HEK293T (cell line): ENCODE data around the gene CCDC187.

ENCODE experiments used
- ELF4 ChIP-seq: fragments of 450-650 bp; IDR thresholded peaks from 2 replicates; pipeline ENCODE4 v1.6.1; 2017; ENCODE audit warnings: antibody characterized with exemption
- SUZ12 ChIP-seq: fragments of 450-650 bp; IDR thresholded peaks from 2 replicates; pipeline ENCODE4 v1.6.1; 2016; ENCODE audit warnings: mild to moderate bottlenecking

- no peak for TF ChIP-seq ELF4
- TF ChIP-seq SUZ12 = no peak
Measured at GRCh38 chr9:136285501-136286358, 18.2 kb downstream of the CCDC187 start.
